Myometrial cell (primary cell): Measurements from ENCODE around the gene CD79A. TPM values are rescaled to one million over a fixed set of nuclear protein-coding genes. Genes with fewer than 3 reads are reported as not detected.

Experiments used
- total RNA-seq: library from RNA; depleted of rRNA; stranded (reverse); fragments of >200 nt; gene quantifications from 2 replicates; pipeline ENCODE4 v1.2.3, GENCODE V29; 2015

CD79A gene
- total RNA-seq, result 0.35 TPM in 1 of 2 replicates, not detected in the other

GRCh38 chr19:41876847-41877832 is at the start of gene CD79A:
CD79A (plus strand) TSS chr19:41877279; CDS start chr19:41877305, 26 bp downstream.

GRCh38 chr19:41844601-41845000 is 32.5 kb upstream of the CD79A start, which contains the start of gene LYPD4:
LYPD4 (minus strand) TSS chr19:41844683; CDS start chr19:41839285, 5,398 bp downstream.

GRCh38 chr19:41845001-41845050 is 32.3 kb upstream of the CD79A start, which contains the start of gene DMRTC2:
DMRTC2 (plus strand) TSS chr19:41845042; CDS start chr19:41847429, 2,387 bp downstream.

GRCh38 chr19:41859618-41860418 is 17.3 kb upstream of the CD79A start, which contains the start of gene RPS19:
RPS19 (plus strand) TSS chr19:41860255; CDS start chr19:41860775, 520 bp downstream.

GRCh38 chr19:41882568-41883462 is 5.7 kb downstream of the CD79A start, which contains the start of gene ARHGEF1:
ARHGEF1 (plus strand) TSS chr19:41883184; CDS start chr19:41888083, 4,899 bp downstream.

GRCh38 chr19:41928221-41928683 is 51.2 kb downstream of the CD79A start, which contains the start of gene ERFL:
ERFL (minus strand) TSS chr19:41928449; CDS start chr19:41912919, 15,530 bp downstream.

Other genes starting within 250 kb of the CD79A start
- not detected in 2 replicates for gene CEACAM7, start 189.0 kb upstream of the CD79A start, total RNA-seq
- gene CEACAM5, start 168.7 kb upstream of the CD79A start, total RNA-seq, result not detected in 2 replicates
- gene CEACAM6, start 121.7 kb upstream of the CD79A start, total RNA-seq, result not detected in 2 replicates
- gene CEACAM3, start 80.7 kb upstream of the CD79A start, total RNA-seq, result not detected in 2 replicates
- gene LYPD4, start 32.6 kb upstream of the CD79A start, total RNA-seq, result not detected in 2 replicates
- gene DMRTC2, start 32.2 kb upstream of the CD79A start, total RNA-seq, result not detected in 2 replicates
- gene RPS19, start 17.0 kb upstream of the CD79A start, total RNA-seq, result 929 and 2,881 TPM in 2 replicates
- 63.7 and 69.3 TPM in 2 replicates for gene ARHGEF1, start 5.9 kb downstream of the CD79A start, total RNA-seq
- not detected in 2 replicates for gene ERFL, start 51.2 kb downstream of the CD79A start, total RNA-seq
- 300 and 373 TPM in 2 replicates for gene RABAC1, start 82.0 kb downstream of the CD79A start, total RNA-seq
- 0.29 and 0.89 TPM in 2 replicates for gene ATP1A3, start 117.0 kb downstream of the CD79A start, total RNA-seq
- not detected in 2 replicates for gene GRIK5, start 192.9 kb downstream of the CD79A start, total RNA-seq
- gene ZNF574, start 198.9 kb downstream of the CD79A start, total RNA-seq, result 10.6 and 10.7 TPM in 2 replicates